Measurements from ENCODE around the gene PHKA2.

PHKA2 gene

DNA sequence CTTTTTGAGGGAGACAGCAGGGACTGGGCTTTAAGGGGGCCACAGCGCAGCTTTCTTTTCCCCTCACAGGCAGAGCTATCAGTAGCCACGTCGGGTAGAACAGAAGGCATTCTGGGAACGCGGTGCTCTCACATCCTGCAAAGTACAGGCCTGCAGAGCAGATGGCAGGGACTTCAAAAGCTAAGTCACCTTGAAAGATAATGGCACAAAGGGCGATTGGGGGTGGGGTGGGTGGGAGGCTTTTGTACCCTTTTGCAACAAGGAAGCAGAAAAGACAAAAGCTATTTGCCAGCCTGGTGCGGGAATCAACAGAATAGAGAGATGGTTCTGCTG is 93.9 kb downstream of the PHKA2 start:
- no peak overlapping the region for H3K27ac ChIP-seq (ENCODE audit: low read length)
- no peak overlapping the region for H3K9ac ChIP-seq (ENCODE audit: low read length)
- H3K9me3 ChIP-seq (ENCODE audit: insufficient read depth, low read length), result no peaks in the 10 kb centered on the region
- TF ChIP-seq EZH2phosphoT487 (IDR thresholded peaks at IDR 0.05; ENCODE audit: low read depth), result no peak
- TF ChIP-seq, protein P1, sequence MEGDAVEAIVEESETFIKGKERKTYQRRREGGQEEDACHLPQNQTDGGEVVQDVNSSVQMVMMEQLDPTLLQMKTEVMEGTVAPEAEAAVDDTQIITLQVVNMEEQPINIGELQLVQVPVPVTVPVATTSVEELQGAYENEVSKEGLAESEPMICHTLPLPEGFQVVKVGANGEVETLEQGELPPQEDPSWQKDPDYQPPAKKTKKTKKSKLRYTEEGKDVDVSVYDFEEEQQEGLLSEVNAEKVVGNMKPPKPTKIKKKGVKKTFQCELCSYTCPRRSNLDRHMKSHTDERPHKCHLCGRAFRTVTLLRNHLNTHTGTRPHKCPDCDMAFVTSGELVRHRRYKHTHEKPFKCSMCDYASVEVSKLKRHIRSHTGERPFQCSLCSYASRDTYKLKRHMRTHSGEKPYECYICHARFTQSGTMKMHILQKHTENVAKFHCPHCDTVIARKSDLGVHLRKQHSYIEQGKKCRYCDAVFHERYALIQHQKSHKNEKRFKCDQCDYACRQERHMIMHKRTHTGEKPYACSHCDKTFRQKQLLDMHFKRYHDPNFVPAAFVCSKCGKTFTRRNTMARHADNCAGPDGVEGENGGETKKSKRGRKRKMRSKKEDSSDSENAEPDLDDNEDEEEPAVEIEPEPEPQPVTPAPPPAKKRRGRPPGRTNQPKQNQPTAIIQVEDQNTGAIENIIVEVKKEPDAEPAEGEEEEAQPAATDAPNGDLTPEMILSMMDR (IDR thresholded peaks at IDR 0.05; ENCODE audit: low read depth, low read length), result no peak
- H3K79me2 ChIP-seq (ENCODE audit: low read length), result no peaks in the 10 kb centered on the region
- no peaks in the 10 kb centered on the region for H4K20me1 ChIP-seq (ENCODE audit: insufficient read depth, low read length)
- H3K4me3 ChIP-seq (ENCODE audit: low read length), result no peak overlapping the region
- no peaks in the 10 kb centered on the region for H3K36me3 ChIP-seq (replicated peaks; ENCODE audit: low read depth, low read length)
- H3K4me2 ChIP-seq (ENCODE audit: low read length), result no peak overlapping the region
- H3K27me3 ChIP-seq (ENCODE audit: low read depth, low read length), result no peaks in the 10 kb centered on the region
- peaks cover 11% of the 10 kb centered on the region; the same call in 1 of the 2 replicates for H3K4me1 ChIP-seq (ENCODE audit: low read length)
- H2AFZ ChIP-seq (ENCODE audit: low read depth, low read length), result no peak overlapping the region

DNA sequence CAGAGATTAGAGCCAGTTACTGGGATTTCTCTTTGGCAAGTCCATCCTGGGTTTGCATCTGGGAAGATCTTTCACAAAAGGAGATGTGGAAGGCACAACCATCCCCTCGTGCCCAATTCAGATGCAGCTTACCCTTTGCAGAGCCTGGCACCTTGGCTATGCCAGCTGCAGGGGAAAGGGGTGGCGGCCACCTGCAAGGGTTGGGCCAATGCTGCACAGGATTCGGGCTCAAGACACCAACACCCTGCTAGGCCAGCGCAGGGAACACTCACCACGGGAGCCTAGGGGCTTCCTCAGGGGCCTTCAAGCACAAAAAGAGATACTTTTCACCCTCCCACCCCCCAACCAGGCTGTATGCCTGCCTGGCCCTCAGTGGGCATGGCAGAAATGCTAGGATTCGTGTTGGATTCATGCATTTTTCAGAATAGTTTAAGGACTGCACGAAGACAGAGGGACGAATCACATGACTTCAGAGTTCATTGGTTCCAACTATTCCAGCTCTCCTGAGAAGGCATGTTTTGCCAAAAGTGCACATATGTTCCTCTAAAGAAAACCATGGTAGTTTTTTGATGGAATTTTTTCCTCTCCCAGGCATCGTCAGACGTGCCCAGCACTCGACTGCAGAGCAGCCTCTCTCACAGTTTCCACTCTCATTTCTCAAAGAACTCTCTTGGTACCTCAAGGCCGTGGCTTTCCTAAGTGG is 94.4 kb downstream of the PHKA2 start:
- H3K9ac ChIP-seq (ENCODE audit: low read length), result no peak overlapping the region
- H4K20me1 ChIP-seq (ENCODE audit: insufficient read depth, low read length), result no peaks in the 10 kb centered on the region
- no peaks in the 10 kb centered on the region for H3K79me2 ChIP-seq (ENCODE audit: low read length)
- no peak overlapping the region for H2AFZ ChIP-seq (ENCODE audit: low read depth, low read length)
- H3K4me3 ChIP-seq (ENCODE audit: low read length), result no peak overlapping the region
- TF ChIP-seq, protein P1 (IDR thresholded peaks at IDR 0.05; ENCODE audit: low read depth, low read length), result no peak
- TF ChIP-seq EZH2phosphoT487 (IDR thresholded peaks at IDR 0.05; ENCODE audit: low read depth), result no peak
- H3K36me3 ChIP-seq (replicated peaks; ENCODE audit: low read depth, low read length), result no peaks in the 10 kb centered on the region
- H3K27me3 ChIP-seq (ENCODE audit: low read depth, low read length), result no peaks in the 10 kb centered on the region
- H3K4me1 ChIP-seq (ENCODE audit: low read length), result peaks cover 11% of the 10 kb centered on the region; the same call in 1 of the 2 replicates
- H3K4me2 ChIP-seq (ENCODE audit: low read length), result no peak overlapping the region
- no peaks in the 10 kb centered on the region for H3K9me3 ChIP-seq (ENCODE audit: insufficient read depth, low read length)
- H3K27ac ChIP-seq (ENCODE audit: low read length), result no peak overlapping the region

GRCh38 chrX:18888281-18888680 is 95.6 kb downstream of the PHKA2 start:
- TF ChIP-seq, protein P1 (IDR thresholded peaks at IDR 0.05; ENCODE audit: low read depth, low read length), result no peak
- TF ChIP-seq EZH2phosphoT487 (IDR thresholded peaks at IDR 0.05; ENCODE audit: low read depth), result no peak
- no peak overlapping the region for H3K27ac ChIP-seq (ENCODE audit: low read length)
- H3K9me3 ChIP-seq (ENCODE audit: insufficient read depth, low read length), result no peaks in the 10 kb centered on the region
- H4K20me1 ChIP-seq (ENCODE audit: insufficient read depth, low read length), result no peaks in the 10 kb centered on the region
- H3K4me2 ChIP-seq (ENCODE audit: low read length), result no peak overlapping the region
- H3K36me3 ChIP-seq (replicated peaks; ENCODE audit: low read depth, low read length), result no peaks in the 10 kb centered on the region
- no peaks in the 10 kb centered on the region for H3K79me2 ChIP-seq (ENCODE audit: low read length)
- no peak overlapping the region for H3K9ac ChIP-seq (ENCODE audit: low read length)
- peaks cover 11% of the 10 kb centered on the region; the same call in 1 of the 2 replicates for H3K4me1 ChIP-seq (ENCODE audit: low read length)
- H3K4me3 ChIP-seq (ENCODE audit: low read length), result no peak overlapping the region
- H3K27me3 ChIP-seq (ENCODE audit: low read depth, low read length), result no peaks in the 10 kb centered on the region
- H2AFZ ChIP-seq (ENCODE audit: low read depth, low read length), result no peak overlapping the region

DNA sequence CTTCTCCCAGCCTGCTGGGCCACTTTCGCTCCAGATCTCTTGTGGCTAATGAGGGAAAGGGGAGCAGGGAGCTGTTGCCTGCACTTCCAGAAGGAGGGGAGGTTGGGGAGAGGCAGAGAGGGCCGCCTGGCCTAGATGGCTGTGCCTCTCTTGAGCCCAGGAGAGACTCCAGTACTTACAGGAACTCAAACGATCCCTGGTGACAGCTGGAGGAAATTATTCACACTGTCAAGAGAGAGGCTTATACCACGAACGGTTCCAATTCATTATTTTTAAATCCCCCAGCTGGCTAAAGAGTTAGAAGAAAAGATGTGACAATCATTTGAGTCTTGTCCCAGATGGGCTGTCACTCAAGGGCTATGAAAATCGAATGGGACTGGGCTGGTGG is 96.1 kb downstream of the PHKA2 start:
- Histone ChIP-seq H3K4me3 (ENCODE audit: low read length) (no peak overlapping the region), H3K36me3 (replicated peaks; ENCODE audit: low read depth, low read length) (no peaks in the 10 kb centered on the region), H3K9ac (ENCODE audit: low read length) (no peak overlapping the region), H3K79me2 (ENCODE audit: low read length) (no peaks in the 10 kb centered on the region), H3K4me2 (ENCODE audit: low read length) (no peak overlapping the region), H3K27ac (ENCODE audit: low read length) (no peak overlapping the region), H3K9me3 (ENCODE audit: insufficient read depth, low read length) (no peaks in the 10 kb centered on the region), H3K27me3 (ENCODE audit: low read depth, low read length) (no peaks in the 10 kb centered on the region), H3K4me1 (ENCODE audit: low read length) (peaks cover 11% of the 10 kb centered on the region; the same call in 1 of the 2 replicates), H4K20me1 (ENCODE audit: insufficient read depth, low read length) (no peaks in the 10 kb centered on the region), H2AFZ (ENCODE audit: low read depth, low read length) (no peak overlapping the region)
- TF ChIP-seq EZH2phosphoT487 (IDR thresholded peaks at IDR 0.05; ENCODE audit: low read depth), result no peak
- TF ChIP-seq, protein P1 (IDR thresholded peaks at IDR 0.05; ENCODE audit: low read depth, low read length), result no peak

Measured in OCI-LY3 (cell line).